DMS114 treated with DMSO at 0.1 percent for 48 hours (cell line): ENCODE data around the gene ING2.
"Not testable (repeated sequence)": the region's sequence is repeated elsewhere in the genome, so short reads cannot be mapped to it uniquely, and the experiment has no call there.

ENCODE experiments used
- DNase-seq: peaks from one replicate; lab custom pipeline; 2025; ENCODE audit not compliant: unreplicated experiment; lab: John Stamatoyannopoulos, UW

ING2 gene

GRCh38 chr4:183504930-183505610 is at the start of gene ING2:
TSS of gene ING2 (plus strand) at chr4:183505058. CDS start at chr4:183505196, 138 bp downstream.
- peak; percentile 60 for DNase-seq

DNA sequence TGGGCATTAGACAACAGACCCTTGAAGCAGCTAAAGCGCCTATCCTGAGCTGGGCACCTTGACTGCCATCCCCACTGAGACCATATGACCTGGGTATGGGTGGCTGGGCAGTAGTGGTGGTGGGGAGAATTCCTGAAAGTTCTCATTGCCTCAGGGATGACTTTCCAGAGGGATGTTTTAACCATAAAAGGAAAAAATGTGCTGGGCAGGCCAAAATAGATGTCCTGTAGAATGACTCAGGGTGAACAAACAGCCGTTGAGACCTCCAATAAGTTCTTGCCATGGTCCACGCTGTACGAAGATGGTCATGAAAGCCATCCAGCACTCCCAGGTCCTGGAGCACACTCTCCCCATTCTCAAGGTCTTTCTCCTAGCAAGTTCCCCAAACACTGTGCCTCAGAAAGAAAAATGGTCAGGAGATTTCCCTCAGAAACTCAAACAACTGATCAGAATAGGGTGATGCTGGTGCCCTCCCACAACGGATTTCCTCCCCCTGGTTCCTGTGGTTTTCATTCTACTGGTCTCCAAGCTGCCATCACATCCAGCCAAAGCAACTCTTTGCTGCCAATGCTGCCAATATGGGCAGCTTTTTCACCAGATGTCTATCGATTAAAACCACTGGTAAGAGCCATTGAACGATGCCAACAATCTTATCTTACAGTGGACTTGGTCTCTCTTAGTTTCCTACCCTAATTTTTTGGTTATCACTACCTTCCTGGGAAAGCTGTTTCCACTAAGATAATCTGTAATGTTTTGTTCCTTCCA is 49.2 kb upstream of the ING2 start:
- no peak for DNase-seq

GRCh38 chr4:183458005-183458404 is 46.9 kb upstream of the ING2 start:
- no peak for DNase-seq

DNA sequence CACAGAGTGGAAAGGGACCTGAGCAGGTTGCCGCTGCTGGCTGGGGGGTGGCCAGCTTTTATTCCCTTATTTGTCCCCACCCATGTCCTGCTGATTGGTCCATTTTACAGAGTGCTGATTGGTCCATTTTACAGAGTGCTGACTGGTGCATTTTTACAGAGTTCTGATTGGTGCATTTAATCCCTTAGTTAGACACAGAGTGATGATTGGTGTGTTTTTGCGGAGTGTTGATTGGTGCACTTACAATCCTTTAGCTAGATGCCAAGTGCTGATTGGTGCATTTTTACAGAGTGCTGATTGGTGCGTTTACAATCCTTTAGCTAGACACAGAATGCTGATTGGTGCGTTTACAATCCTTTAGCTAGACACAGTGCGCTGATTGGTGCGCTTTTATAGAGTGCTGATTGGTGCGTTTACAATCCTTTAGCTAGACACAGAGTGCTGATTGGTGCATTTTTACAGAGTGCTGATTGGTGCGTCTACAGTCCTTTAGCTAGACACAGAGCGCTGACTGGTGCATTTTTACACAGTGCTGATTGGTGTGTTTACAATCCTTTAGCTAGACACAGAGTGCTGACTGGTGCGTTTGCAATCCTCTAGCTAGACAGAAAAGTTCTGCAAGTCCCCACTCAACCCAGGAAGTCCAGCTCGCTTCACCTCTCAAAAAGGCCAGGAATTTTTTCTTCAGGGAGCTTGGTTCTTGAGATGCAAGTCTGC is 40.8 kb upstream of the ING2 start:
- not testable (repeated sequence) for DNase-seq

- not testable (repeated sequence) for DNase-seq
Observed at GRCh38 chr4:183465879-183466278, 39.0 kb upstream of the ING2 start.

GRCh38 chr4:183467246-183467645 is 37.6 kb upstream of the ING2 start:
- DNase-seq = no peak

DNA sequence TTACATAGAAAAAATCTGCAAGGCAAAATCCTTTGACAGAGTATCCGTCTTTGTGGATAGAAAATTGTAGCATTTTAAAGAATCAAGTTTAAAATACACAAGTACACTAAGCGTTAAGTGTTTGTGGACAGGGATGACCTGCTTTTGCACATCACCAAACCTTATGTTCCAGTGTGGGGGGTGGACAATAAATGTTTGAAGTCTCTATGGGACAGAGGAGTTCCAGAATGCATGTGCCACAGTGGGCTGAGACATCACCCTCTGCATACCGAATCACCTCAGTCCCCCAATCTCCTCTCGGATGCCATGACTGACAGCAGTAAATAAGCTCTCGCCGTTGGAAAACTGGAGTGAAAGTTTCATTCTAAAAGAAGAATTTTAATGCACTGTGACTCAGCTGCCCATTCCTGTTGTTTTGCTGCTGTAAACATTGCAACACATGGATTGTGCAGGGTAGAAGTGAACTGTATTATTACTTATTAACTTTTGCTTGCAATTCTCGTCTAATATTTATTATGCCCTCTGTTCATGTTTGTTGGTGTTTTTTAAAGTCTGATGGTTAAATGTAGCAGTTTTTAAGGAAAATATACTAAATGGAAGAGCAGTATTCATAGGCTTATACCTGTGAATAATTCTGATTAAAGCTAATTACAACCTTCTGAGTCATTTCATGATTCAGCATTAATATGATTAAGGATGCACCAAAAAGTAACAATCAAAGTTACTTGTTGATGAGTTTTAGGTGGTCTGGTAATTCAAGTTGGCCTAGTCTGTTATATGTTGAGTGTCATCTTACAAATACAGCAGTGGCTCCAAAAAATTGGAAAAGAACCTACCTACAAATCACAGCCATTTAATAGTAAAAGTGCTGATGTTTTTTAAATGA is 36.4 kb upstream of the ING2 start:
- DNase-seq = no peak

- DNase-seq = no peak
Observed at GRCh38 chr4:183469285-183469684, 35.6 kb upstream of the ING2 start.

- no peak for DNase-seq
Observed at GRCh38 chr4:183469936-183470335, 34.9 kb upstream of the ING2 start.

GRCh38 chr4:183470821-183471220 is 34.0 kb upstream of the ING2 start:
- DNase-seq = no peak

GRCh38 chr4:183471946-183472708 is 32.7 kb upstream of the ING2 start:
- DNase-seq = peak; percentile 57

DNA sequence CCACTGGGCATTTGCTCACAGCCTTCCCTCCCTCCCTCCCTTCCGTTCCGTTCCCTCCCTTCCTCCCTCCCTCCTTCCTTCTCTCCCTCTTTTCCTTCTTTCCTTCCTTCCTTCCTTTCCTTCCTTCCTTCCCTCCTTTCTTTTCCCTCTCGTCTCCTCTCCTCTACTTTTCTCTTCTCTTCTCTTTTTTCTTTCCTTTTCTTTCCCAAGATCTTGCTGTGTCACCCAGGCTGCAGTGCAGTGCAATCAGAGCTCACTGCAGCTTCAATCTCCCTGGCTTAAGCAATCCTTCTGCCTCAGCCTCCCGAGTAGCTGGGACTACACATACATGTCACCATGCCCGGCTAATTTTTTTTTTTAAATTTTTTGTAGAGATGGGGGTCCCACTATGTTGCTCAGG is 26.7 kb upstream of the ING2 start:
- DNase-seq = no peak

- no peak for DNase-seq
Observed at GRCh38 chr4:183478926-183479325, 25.9 kb upstream of the ING2 start.

DNA sequence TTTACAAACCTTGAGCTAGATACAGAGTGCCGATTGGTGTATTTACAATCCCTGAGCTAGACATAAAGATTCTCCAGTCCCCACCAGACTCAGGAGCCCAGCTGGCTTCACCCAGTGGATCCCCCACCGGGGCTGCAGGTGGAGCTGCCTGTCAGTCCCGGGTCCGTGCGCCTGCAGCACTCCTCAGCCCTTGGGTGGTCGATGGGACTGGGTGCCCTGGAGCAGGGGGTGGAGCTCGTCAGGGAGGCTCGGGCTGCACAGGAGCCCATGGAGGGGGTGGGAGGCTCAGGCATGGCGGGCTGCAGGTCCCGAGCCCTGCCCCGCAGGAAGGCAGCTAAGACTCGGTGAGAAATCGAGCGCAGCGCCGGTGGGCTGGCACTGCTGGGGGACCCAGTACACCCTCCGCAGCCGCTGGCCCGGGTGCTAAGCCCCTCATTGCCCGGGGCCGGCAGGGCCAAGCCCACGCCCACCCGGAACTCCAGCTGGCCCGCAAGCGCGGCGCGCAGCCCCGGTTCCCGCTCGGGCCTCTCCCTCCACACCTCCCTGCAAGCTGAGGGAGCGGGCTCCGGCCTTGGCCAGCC is 22.3 kb upstream of the ING2 start:
- not testable (repeated sequence) for DNase-seq

DNA sequence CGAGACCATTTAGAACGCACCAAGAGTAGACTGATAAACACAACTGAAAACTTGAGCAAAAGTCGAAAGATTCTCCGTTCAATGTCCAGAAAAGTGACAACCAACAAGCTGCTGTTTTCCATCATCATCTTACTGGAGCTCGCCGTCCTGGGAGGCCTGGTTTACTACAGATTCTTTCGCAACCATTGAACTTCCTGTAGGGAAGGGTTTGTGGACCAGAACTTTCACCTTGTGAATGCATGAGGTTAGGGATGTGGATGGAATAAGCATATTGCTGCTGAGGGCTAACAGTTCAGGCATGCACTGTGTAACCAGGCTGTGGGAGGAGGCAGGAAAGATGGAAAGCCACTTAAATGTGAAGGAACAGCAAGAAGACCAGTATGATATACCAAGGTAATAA is 20.9 kb upstream of the ING2 start:
- no peak for DNase-seq

GRCh38 chr4:183485411-183486160 is 19.3 kb upstream of the ING2 start:
- DNase-seq = no peak

- DNase-seq = no peak
Observed at GRCh38 chr4:183492791-183493222, 12.1 kb upstream of the ING2 start.

DNA sequence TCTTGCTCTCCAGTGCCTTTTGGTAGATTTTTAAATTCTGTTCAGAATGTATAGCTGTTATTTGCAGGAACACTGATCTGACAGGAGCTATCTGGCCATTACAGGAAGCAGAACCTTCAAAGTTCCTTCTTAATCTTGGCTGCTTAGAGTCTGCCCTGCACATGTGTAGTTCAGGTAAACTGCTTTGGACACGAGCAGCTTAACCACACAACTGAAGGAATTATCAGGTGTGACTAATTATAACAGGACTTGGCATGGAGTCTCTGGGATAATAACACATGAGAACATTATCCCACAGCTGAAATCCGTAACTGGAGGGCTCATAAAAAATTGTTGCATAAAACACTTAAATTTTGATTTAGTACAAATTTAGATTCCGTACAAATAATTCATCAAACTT is 11.6 kb upstream of the ING2 start:
- DNase-seq = no peak

DNA sequence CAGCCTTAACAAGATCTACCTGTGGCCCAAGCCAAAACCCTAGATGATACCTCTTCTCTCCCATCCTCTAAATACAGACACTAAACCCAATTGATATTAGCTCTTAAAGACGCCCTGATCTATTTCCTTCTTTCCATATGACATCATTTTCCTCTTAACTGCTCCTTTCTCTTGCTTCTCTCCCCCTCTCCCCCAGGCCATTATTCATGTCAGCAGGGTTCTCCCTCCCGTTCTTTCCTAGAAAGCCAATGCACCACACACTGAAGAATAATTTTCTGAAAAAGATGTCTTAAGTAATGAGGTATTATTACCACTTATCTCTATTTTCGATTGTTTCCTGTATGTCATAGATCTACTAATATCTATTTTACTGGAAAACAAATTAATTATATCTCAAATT is 9.7 kb upstream of the ING2 start:
- no peak for DNase-seq
